ENCODE data around the gene ZNF184. TPM values are rescaled to one million over a fixed set of nuclear protein-coding genes. Genes with fewer than 3 reads are reported as not detected.

Gene ZNF184
- polyA plus RNA-seq: 16.4 and 20.1 TPM in 2 replicates
- 40.4 and 42.6 TPM in 2 replicates for polyA minus RNA-seq

DNA sequence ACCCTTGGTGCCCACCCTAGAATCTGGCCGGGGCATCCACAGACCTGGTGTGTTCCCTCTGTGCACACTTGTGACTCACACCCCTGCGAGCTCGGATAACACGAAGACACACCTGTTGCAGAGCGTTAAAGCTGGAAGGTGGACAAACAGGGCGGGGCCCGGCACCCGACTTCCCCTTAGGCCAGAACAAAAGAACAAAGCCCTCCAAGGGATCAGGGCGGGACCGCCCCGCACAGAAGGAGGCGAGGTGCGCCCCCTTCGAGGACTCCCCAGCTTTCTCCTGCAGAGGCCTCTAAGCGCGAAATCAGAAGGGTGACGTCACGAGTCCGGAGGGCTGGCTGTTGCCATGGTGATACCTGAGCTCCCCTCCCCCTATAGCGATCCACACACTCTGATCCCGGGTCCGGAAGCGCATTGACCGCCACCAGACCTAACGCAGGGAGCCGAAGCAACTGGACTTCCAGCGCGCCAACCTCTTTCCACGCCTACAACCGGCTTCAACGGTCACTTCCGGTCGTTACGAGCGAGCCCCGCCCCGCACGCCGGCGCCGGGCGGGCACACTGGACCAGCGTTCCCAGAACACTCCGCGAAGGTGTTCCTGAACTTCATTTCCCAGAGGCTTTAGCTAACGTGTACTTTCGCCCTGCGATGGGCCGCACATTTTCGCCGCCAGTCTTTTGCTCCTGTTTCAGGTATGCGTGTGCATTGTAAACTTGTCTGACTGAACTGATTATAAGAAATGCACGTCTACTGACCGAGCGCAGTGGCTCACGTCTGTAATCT, at the start of gene ZNF184:
ZNF184 (minus strand) TSS at position 489 of the 784 bp plus-strand sequence. CDS start 811 bp downstream, outside the sequence.
- peaks cover 24% of the 10 kb centered on the region for H3K79me2 ChIP-seq (replicated peaks; ENCODE audit: insufficient read depth, low read length)
- H3K36me3 ChIP-seq (ENCODE audit: insufficient read depth, low read length): no peaks in the 10 kb centered on the region
- no peaks in the 10 kb centered on the region for H3F3A ChIP-seq (ENCODE audit: insufficient read depth, low read length, poor library complexity, severe bottlenecking)
- H3K27ac ChIP-seq (ENCODE audit: low read length): peak within 1 kb of the TSS; percentile 93
- H3K9ac ChIP-seq (ENCODE audit: low read length): peak within 1 kb of the TSS; percentile 92
- peak within 1 kb of the TSS; percentile 89 for H2AFZ ChIP-seq (ENCODE audit: low read depth, low read length)
- no peaks in the 10 kb centered on the region for H3K9me3 ChIP-seq (ENCODE audit: low read length)
- no peaks in the 10 kb centered on the region for H4K20me1 ChIP-seq (ENCODE audit: insufficient read depth)
- no peaks in the 10 kb centered on the region for H3K27me3 ChIP-seq (ENCODE audit: insufficient read depth, low read depth, low read length)
- no peaks in the 10 kb centered on the region for H3K9me2 ChIP-seq (ENCODE audit: insufficient read depth, low read length)
- H3K4me2 ChIP-seq (ENCODE audit: low read length): peak within 1 kb of the TSS; percentile 60
- H3K4me3 ChIP-seq (ENCODE audit: low read length): peak within 1 kb of the TSS; percentile 87
- TF ChIP-seq, protein P1, sequence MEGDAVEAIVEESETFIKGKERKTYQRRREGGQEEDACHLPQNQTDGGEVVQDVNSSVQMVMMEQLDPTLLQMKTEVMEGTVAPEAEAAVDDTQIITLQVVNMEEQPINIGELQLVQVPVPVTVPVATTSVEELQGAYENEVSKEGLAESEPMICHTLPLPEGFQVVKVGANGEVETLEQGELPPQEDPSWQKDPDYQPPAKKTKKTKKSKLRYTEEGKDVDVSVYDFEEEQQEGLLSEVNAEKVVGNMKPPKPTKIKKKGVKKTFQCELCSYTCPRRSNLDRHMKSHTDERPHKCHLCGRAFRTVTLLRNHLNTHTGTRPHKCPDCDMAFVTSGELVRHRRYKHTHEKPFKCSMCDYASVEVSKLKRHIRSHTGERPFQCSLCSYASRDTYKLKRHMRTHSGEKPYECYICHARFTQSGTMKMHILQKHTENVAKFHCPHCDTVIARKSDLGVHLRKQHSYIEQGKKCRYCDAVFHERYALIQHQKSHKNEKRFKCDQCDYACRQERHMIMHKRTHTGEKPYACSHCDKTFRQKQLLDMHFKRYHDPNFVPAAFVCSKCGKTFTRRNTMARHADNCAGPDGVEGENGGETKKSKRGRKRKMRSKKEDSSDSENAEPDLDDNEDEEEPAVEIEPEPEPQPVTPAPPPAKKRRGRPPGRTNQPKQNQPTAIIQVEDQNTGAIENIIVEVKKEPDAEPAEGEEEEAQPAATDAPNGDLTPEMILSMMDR (IDR thresholded peaks at IDR 0.05; ENCODE audit: poor library complexity, severe bottlenecking): peak; percentile 49
- TF ChIP-seq SMC3 (conservative IDR thresholded peaks at IDR 0.05; ENCODE audit: poor library complexity): no peak
- peak; percentile 22 for TF ChIP-seq RAD21 (conservative IDR thresholded peaks at IDR 0.05)
- TF ChIP-seq MXI1 (conservative IDR thresholded peaks at IDR 0.05; ENCODE audit: poor library complexity, severe bottlenecking): peak; percentile 83
- TF ChIP-seq EP300 (conservative IDR thresholded peaks at IDR 0.05; ENCODE audit: poor library complexity, severe bottlenecking): peak; percentile 53
- no peak for TF ChIP-seq EZH2 (IDR thresholded peaks at IDR 0.05; ENCODE audit: borderline replicate concordance, insufficient read depth, low read length, poor library complexity, severe bottlenecking)
- peak; percentile 84 for TF ChIP-seq POLR2AphosphoS5 (IDR thresholded peaks at IDR 0.05)
- TF ChIP-seq TAF1 (IDR thresholded peaks at IDR 0.05; ENCODE audit: low read depth): no peak
- peak; percentile 75 for TF ChIP-seq REST (IDR thresholded peaks at IDR 0.05; ENCODE audit: borderline replicate concordance)

DNA sequence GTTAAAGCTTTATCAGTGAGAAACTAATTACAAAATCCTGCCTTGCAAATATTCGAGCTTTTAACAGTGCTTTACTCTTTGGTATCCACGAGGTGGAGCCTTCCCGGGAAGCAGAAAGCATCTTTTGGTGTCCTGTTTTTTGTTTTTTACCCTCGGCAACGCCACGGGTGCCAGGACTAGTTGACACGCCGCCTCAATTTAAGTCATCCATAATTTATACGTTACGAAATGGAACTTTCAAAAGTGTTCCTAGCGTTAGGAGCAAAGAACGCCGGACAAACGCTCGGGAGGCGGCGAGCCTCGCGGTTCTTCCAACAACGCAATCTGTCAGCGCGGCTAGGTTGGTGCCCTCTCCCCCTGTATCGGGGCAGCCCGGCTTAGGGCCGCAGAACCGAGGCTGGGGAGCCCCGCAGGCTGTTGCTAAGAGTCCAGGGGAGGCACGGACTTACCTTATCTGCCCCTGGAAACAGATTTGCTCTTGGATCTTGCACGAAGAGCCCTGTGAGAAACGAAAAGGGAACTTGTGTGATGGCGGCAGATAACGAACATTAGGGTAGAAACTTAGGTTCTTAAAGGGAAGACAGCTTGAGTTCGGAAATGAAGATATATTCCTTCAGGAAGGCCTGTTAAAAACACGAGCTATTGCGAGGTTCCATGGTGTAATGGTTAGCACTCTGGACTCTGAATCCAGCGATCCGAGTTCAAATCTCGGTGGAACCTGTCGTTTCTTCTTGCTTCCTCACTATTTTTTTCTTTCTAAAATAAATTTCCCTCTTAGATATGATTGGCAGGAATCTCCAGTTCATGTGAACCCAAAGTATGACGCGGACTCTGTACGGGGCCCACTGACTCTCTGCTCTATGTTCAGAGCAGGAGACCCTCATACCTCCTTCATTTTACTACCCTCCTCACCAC, 46.2 kb upstream of the ZNF184 start:
- TF ChIP-seq REST (IDR thresholded peaks at IDR 0.05; ENCODE audit: borderline replicate concordance) (peak; percentile 25), EZH2 (IDR thresholded peaks at IDR 0.05; ENCODE audit: borderline replicate concordance, insufficient read depth, low read length, poor library complexity, severe bottlenecking) (no peak), EP300 (conservative IDR thresholded peaks at IDR 0.05; ENCODE audit: poor library complexity, severe bottlenecking) (no peak), POLR2AphosphoS5 (IDR thresholded peaks at IDR 0.05) (no peak), RAD21 (conservative IDR thresholded peaks at IDR 0.05) (peak; percentile 73), TAF1 (IDR thresholded peaks at IDR 0.05; ENCODE audit: low read depth) (no peak), SMC3 (conservative IDR thresholded peaks at IDR 0.05; ENCODE audit: poor library complexity) (peak; percentile 91), MXI1 (conservative IDR thresholded peaks at IDR 0.05; ENCODE audit: poor library complexity, severe bottlenecking) (peak; percentile 55)
- TF ChIP-seq, protein P1 (IDR thresholded peaks at IDR 0.05; ENCODE audit: poor library complexity, severe bottlenecking): peak; percentile 90
- Histone ChIP-seq H3K4me2 (ENCODE audit: low read length) (peak overlapping the region; percentile 90), H3K27ac (ENCODE audit: low read length) (no peak overlapping the region), H3K9me2 (ENCODE audit: insufficient read depth, low read length) (no peaks in the 10 kb centered on the region), H3K9me3 (ENCODE audit: low read length) (no peaks in the 10 kb centered on the region), H3K4me3 (ENCODE audit: low read length) (peak overlapping the region; percentile 97), H3K27me3 (ENCODE audit: insufficient read depth, low read depth, low read length) (peaks cover 31% of the 10 kb centered on the region), H2AFZ (ENCODE audit: low read depth, low read length) (peak overlapping the region; percentile 97), H4K20me1 (ENCODE audit: insufficient read depth) (no peaks in the 10 kb centered on the region), H3K36me3 (ENCODE audit: insufficient read depth, low read length) (no peaks in the 10 kb centered on the region), H3K9ac (ENCODE audit: low read length) (peak overlapping the region; percentile 66), H3K79me2 (replicated peaks; ENCODE audit: insufficient read depth, low read length) (no peaks in the 10 kb centered on the region), H3F3A (ENCODE audit: insufficient read depth, low read length, poor library complexity, severe bottlenecking) (no peaks in the 10 kb centered on the region)
